ENCODE data around the gene KSR1.

- TF ChIP-seq CTCF (IDR thresholded peaks at IDR 0.05): no peak
- no peak for TF ChIP-seq POLR2AphosphoS5 (IDR thresholded peaks at IDR 0.05; ENCODE audit: low read depth, low read length)
- no peak for TF ChIP-seq SIN3A (IDR thresholded peaks at IDR 0.05; ENCODE audit: borderline replicate concordance, insufficient read depth, low read depth, low read length)
These were observed 18.9 kb downstream of the KSR1 start for GRCh38 chr17:27475070-27475673.

Measured in Panc1 (cell line).